Mammary epithelial cell (primary cell): Measurements from ENCODE around the gene AGR3.

Experiments
- CTCF ChIP-seq, 2 donors: IDR thresholded peaks in 1 of 2; conservative IDR thresholded peaks in 1 of 2; 2 replicates each; pipeline ENCODE4 v1.5.1; 2011 to 2012; ENCODE audit warnings: inconsistent platforms in 2 of 2, low read length in 2 of 2, mild to moderate bottlenecking in 2 of 2, control low read depth in 1 of 2, low read depth in 1 of 2; ENCODE audit not compliant: insufficient read depth in 1 of 2; ENCODE audit errors: extremely low read depth in 1 of 2
- EZH2 ChIP-seq: IDR thresholded peaks from 2 replicates; pipeline ENCODE4 v1.6.1; 2012; ENCODE audit warnings: low read length, inconsistent platforms, borderline replicate concordance

DNA sequence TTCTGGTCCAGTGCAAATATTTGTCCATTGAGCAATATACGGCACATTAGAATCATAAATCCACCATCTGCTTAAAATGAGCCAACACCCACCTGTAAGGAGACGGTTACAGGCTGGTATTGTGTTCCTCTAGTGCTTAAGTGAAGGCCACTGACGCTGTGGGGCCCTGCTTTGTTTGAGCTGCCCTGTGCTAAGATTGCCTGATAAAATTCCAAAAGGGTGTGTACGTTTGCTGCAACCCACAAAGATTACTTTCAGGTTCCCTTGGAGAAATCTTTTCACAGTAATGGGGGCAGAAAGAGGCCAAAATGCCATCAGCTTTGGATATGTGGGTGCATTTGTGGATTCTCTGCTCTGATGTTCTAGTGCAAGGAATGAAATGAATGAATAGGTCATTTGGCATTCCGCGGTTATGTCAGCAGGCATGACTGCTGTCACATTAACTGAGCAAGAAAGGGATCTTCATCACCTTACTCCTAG, 34.4 kb downstream of the AGR3 start:
- TF ChIP-seq EZH2: no peak
- TF ChIP-seq CTCF (conservative IDR thresholded peaks at IDR 0.05 in 1 of 2, IDR thresholded peaks at IDR 0.05 in 1 of 2; ENCODE audit: extremely low read depth in 1 of 2, insufficient read depth in 1 of 2, low read depth in 1 of 2, low read length in 2 of 2): no peak
